GM13976 (cell line): Measurements from ENCODE around the gene LIMS2.

Experiments used
- DNase-seq: peaks from one replicate; pipeline ENCODE4 v3.0.0; 2012; ENCODE audit warnings: low spot score
- CTCF ChIP-seq: IDR thresholded peaks from 2 replicates; pipeline ENCODE4 v1.5.1; 2012; ENCODE audit warnings: borderline replicate concordance, mild to moderate bottlenecking; ENCODE audit not compliant: insufficient read depth; ENCODE audit errors: extremely low read depth, missing control alignments, control extremely low read depth
- in situ Hi-C: fragments of 300-500 bp; cut with MboI; formaldehyde crosslinking; loops from one replicate; pipeline ENCODE4 v1.12.0; 2022; ENCODE audit warnings: low sequenced_read_pairs, mixed read lengths, inconsistent platforms; ENCODE audit not compliant: unreplicated experiment

LIMS2 gene

DNA sequence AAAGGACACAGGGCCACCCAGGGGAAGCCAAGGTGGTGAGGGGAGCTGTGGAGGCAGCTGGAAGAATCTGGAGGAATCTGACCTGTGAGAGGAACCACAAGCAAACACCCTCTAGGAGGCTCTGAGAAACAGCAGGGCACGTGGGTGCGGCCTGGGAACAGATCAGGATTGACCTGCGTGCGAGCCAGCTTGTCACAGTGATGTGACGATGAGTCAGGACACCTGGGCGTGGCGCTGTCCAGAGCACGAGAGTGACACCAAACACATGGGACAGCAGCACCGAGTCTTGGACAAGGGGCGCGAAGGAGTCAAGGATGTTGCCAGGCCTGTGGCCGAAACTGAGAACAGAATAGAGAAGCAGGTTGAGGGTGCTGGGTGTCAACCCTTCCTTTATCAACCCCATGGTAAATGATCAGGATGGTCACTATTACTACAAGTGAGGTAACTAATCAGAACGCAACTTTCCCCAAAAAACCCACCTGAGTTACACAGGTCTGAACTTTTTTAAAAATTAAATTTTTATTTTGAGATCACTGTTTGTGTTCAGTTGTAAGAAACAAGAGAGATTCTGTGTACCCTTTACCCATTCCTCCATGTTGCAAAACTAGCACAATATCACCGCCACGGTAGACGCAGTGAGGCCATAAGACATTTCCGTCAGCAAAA lies 25.3 kb upstream of the LIMS2 start:
- peak; percentile 84 for DNase-seq
- TF ChIP-seq CTCF = no peak
- in situ Hi-C loops = no loop called here

DNA sequence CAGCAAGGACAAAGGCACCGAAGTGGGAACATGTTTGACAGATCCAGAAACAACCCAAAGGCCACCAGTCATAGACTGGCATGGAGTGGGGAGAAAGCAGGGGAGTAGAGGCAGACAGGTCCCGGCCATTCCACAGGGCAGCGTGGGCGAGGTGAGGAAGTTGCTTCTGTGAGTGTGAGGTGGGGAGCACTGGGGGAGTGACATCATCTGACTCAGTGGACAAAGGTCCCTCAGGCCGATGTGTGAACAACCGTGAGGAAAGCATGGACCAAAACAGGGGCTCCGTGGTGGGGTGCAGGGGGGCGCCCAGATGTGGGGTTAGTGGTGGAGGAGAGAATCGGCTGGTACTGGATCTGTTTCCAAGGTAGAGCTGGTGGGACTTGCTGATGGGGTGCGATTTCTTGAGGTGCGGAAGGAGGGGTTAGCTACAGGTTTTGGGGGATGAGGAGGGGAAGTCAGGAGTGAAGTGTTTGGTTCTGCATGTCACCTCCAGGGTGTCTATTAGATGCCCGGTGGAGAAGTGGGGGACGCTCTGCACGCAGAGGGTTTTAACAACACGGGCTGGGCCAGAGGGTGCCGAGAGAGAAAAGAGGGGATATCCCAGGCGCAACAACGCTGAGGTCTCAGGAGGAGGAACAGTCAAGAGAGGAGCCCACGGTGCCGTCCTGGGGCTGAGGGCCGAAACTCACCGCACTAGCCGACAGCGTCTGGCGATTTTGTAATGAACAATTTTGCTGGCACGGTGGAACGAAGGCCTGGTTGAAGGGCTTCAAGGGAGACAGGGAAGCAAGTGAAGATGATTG lies 23.4 kb upstream of the LIMS2 start:
- no peak for TF ChIP-seq CTCF
- DNase-seq = no peak
- in situ Hi-C loops = no loop called here

DNA sequence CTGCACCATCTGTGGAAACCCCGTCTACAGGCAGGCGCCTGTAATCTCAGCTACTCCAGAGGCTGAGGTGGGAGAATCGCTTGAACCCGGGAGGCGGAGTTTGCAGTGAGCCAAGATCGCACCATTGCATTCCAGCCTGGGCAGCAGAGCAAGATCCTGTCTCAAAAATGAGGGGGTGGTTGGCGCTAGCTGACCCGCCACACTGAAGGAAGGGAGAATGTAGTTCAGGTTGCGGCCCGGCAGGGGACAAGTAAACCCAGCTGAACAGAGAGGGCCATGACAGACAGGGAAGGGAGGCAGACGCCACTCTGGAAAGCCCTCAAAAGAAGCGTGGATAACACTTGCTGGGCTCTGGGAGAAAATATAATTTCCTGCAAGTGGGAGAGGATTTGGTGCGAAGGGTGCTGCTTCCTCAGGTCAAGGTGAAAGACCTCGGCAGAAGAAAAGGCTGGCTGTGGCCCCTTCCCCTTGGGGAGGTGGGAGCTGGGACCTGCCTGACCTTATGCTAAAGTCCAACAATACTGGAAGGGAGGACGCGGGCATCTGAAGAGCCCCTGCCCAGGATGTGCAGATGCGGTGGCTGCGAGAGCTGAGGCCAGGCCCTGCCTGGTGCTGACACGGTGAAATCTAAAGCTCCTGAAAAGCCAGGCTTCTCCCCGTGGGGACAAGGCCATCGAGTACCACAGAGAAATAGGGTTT lies 22.3 kb upstream of the LIMS2 start:
- in situ Hi-C loops = no loop called here
- no peak for TF ChIP-seq CTCF
- DNase-seq = no peak

- in situ Hi-C loops = no loop called here
- DNase-seq = peak; percentile 57
- TF ChIP-seq CTCF = peak; percentile 38
Measured at GRCh38 chr2:127695491-127696472, 20.5 kb upstream of the LIMS2 start.

- in situ Hi-C loops = no loop called here
- no peak for DNase-seq
- TF ChIP-seq CTCF = no peak
Measured at GRCh38 chr2:127694986-127695385, 19.7 kb upstream of the LIMS2 start.

DNA sequence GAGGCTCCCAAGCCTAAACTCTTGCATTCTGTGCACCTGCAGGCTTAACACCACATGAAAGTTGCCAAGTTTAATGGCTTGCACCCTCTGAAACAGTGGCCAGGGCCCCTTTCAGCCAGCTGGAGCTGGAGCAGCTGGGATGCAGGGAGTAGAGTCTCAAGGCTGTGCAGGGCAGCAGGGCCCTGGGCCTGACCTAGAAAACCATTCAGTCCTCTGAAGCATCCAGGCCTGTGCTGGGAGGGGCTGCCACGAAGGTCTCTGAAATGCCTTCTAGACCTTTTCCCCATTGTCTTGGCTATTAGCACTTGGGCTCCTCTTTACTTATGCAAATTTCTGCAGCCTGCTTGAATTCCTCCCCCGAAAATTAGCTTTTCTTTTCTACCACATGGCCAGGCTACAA lies 15.4 kb upstream of the LIMS2 start:
- no peak for TF ChIP-seq CTCF
- no peak for DNase-seq
- in situ Hi-C loops = no loop called here
